ENCODE measurements around the gene CAMK2D.

GRCh38 chr4:113559947-113560346, 201.6 kb downstream of the CAMK2D start:
- no peak for TF ChIP-seq CTCF (conservative IDR thresholded peaks at IDR 0.05)
- no peak for TF ChIP-seq ZFX (IDR thresholded peaks at IDR 0.05)

Measured in C4-2B (cell line).